Measurements from ENCODE around the gene CYP3A5.
"Not testable (repeated sequence)": the region's sequence is repeated elsewhere in the genome, so short reads cannot be mapped to it uniquely, and the experiment has no call there.

CYP3A5 gene

DNA sequence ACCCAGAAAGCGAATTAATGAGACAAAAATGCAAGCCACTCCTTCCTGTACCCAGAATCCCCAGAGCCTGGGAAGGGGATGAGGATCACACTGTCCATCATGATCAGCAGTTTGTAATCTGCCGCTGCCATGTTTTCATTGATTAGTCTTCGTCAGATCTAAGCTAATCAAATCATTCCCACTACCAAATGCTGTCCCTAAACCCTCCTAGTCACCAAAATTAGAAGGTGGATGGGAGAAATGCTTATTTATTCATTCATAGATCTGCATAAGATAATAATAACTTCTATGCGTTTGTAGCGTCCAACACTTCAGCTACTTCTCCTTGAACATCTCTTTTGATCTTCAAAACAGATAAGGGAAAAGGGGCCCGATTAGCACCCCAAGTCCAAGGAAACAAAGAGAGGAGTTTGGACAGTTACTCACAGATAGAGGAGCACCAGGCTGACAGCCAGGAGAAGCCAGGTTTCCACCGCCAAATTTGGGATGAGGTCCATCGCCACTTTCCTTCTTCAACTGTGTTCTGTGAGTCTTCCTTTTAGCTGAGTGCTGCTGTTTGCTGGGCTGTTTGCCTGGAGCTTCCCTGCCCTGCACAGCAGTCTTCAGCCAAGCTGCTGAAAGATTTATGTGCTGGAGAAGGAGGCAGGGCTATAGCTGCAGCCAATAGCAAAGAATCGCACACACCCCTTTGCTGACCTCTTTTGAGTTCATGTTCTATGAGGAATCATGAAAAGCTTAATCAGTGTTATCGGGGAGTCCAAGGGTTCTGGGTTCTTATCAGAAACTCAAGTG, at the start of gene CYP3A5:
CYP3A5 (minus strand) TSS at position 597 of the 792 bp plus-strand sequence; CDS start at position 497, 100 bp downstream.
- ChIA-PET CTCF (interaction anchor here (1.1 kb wide), 1 partner anchor 9 kb away, joined by 4 read pairs; no protein-coding TSS in a partner anchor), POLR2A (interaction anchor here (0.6 kb wide), 1 partner anchor 14 kb away, joined by 4 read pairs; no protein-coding TSS in a partner anchor)
- TF ChIP-seq, protein P1, sequence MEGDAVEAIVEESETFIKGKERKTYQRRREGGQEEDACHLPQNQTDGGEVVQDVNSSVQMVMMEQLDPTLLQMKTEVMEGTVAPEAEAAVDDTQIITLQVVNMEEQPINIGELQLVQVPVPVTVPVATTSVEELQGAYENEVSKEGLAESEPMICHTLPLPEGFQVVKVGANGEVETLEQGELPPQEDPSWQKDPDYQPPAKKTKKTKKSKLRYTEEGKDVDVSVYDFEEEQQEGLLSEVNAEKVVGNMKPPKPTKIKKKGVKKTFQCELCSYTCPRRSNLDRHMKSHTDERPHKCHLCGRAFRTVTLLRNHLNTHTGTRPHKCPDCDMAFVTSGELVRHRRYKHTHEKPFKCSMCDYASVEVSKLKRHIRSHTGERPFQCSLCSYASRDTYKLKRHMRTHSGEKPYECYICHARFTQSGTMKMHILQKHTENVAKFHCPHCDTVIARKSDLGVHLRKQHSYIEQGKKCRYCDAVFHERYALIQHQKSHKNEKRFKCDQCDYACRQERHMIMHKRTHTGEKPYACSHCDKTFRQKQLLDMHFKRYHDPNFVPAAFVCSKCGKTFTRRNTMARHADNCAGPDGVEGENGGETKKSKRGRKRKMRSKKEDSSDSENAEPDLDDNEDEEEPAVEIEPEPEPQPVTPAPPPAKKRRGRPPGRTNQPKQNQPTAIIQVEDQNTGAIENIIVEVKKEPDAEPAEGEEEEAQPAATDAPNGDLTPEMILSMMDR (IDR thresholded peaks at IDR 0.05; ENCODE audit: insufficient read depth, low read length, missing control alignments), result no peak
- no peak within 1 kb of the TSS for H3K4me3 ChIP-seq (ENCODE audit: low read depth, low read length)
- DNase-seq (ENCODE audit: low read depth, low spot score), result no peak

DNA sequence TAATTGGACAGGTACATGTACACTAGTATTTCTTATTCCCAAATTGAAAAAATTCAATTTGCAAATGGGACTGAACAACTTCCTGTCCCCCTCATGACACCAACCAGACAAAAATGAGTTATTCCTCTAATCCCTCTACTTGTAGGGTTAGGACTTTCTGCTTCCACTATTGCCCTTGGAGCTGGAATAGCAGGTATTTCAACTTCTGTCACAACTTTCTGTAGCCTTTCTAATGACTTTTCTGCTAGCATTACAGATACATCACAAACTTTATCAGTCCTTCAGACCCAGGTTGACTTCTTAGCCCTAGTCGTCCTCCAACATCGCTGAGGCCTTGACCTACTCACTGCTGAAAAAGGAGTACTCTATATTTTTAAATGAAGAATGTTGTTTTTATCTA, 48.8 kb upstream of the CYP3A5 start:
- H3K4me3 ChIP-seq (ENCODE audit: low read depth, low read length), result no peak overlapping the region
- TF ChIP-seq, protein P1 (IDR thresholded peaks at IDR 0.05; ENCODE audit: insufficient read depth, low read length, missing control alignments), result no peak
- ChIA-PET CTCF (no interaction called here), POLR2A (no interaction called here)
- no peak for DNase-seq (ENCODE audit: low read depth, low spot score)

DNA sequence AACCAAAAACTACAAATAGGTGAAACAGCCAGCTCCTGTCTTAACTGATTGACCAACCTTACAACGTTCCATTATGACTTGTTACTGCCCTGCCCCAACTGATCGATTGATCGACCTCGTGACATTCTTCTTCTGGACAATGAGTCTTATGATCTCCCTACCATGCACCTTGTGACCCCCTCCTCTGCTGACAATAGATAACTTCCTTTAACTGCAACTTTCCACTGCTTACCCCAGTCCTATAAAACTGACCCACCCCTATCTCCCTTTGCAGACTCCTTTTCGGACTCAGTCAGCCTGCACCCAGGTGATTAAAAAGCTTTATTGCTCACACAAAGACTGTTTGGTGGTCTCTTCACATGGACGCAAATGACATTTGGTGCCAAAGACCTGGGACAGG, 43.4 kb upstream of the CYP3A5 start:
- POLR2A ChIA-PET; DNase-seq (ENCODE audit: low read depth, low spot score); H3K4me3 ChIP-seq (ENCODE audit: low read depth, low read length); CTCF ChIA-PET: not testable (repeated sequence)

DNA sequence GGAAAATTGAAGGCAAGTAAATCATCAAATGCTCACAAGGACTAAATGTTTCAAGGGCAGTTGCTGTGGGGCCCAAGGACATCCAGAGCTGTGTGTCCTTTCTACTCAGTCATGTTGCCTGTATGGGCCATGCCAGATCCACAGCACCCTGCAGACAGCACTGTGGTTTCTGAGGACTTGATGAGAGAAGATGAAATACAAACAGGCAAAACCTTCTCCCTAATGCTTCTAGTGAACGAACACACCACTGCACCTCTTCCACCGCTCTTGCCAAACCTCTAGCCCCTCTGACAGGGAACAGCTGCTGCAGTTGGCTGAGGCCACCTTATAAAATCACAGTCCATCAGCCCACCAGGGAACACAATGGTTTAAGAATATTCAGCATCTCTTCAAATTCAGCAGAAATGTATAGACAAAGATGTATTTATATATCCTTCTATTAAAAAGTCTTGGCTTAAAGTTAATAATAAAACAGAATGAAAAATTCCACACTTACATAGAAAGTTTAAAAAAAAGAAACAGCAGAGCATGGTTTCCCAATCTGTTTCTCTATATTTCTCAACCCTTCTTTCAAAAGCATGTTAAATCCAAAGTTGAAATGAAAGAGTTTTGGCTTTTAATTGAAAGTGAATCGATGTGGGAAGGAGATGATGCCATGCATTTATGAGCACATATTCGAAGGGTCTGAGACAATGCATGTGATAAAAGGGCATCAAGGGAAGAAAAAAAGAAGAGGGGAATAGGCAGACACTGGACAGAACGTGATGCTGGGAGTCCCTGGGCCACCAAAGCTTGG, 41.2 kb upstream of the CYP3A5 start:
- ChIA-PET CTCF (no interaction called here), POLR2A (no interaction called here)
- TF ChIP-seq, protein P1 (IDR thresholded peaks at IDR 0.05; ENCODE audit: insufficient read depth, low read length, missing control alignments), result no peak
- no peak for DNase-seq (ENCODE audit: low read depth, low spot score)
- no peak overlapping the region for H3K4me3 ChIP-seq (ENCODE audit: low read depth, low read length)

DNA sequence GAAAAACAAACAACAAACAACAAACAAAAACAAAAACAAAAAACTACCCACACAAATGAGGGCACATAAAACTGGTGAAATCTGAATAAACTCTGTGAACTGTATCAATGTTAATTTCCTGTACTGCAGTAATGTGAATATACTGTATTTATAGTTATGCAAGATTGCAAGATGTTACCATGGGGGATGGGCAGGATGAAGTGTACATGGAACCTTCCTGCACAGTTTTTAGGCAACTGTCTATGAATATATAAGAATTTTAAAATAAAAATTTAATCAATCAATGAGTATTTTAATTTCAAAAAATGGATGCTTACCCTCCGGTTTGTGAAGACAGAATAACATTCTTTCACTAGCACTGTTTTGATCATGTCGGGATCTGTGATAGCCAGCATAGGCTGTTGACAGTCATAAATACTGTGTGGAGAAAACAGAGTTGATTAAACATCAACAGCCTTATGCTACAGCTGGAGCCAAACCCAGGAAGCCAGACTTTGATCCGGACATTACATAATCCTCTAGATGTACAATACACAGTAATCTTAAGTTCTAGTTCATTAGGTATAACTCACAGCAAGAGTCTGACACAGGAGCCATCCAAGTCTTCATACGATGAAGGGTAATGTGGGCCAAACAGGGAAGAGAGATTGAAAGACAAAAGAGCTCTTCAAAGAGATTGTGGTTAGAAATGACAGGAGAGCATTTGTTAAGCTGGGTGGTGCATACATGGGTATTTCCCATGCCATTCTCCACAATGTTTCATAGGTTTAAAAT, 40.4 kb upstream of the CYP3A5 start:
- no peak for DNase-seq (ENCODE audit: low read depth, low spot score)
- H3K4me3 ChIP-seq (ENCODE audit: low read depth, low read length), result no peak overlapping the region
- TF ChIP-seq, protein P1 (IDR thresholded peaks at IDR 0.05; ENCODE audit: insufficient read depth, low read length, missing control alignments), result no peak
- CTCF ChIA-PET, result no interaction called here
- POLR2A ChIA-PET, result no interaction called here

DNA sequence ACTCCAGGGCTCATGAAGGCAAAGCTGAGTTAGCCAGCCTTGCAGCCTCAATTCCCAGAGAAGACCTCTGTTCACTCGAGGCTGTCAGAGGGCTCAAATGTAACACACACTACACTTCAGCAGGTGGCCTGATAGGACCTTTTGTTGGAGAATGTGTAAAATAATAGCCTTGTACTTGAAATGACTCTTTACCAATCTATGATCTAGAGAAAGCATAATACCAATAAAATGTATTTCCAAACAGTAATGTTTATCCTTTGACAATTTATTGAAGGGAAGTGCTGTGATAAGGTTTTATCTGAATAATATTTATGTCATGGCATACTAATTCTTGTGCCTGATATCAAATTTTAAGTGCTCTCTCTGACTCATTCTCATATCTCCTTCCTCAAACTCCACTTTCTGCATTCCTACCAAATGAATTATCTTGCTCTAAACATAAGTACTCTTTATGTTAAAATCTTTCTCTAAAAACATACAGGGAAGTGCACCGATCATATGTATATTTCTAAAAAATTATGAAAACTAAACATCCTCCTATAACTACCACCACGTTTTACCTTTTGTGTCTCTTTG, 34.3 kb upstream of the CYP3A5 start:
- no peak for DNase-seq (ENCODE audit: low read depth, low spot score)
- no peak overlapping the region for H3K4me3 ChIP-seq (ENCODE audit: low read depth, low read length)
- TF ChIP-seq, protein P1 (IDR thresholded peaks at IDR 0.05; ENCODE audit: insufficient read depth, low read length, missing control alignments), result no peak
- CTCF ChIA-PET, result no interaction called here
- POLR2A ChIA-PET, result no interaction called here
